DOHH2 (cell line): ENCODE results near the gene PCSK5.
"Not testable (repeated sequence)": the region's sequence is repeated elsewhere in the genome, so short reads cannot be mapped to it uniquely, and the experiment has no call there.

Source experiments
- H3F3A ChIP-seq: fragments of 200-600 bp; sonication (generic), shearing (Covaris generic); 2 replicates; pipeline ENCODE4 v1.6.0; 2016; ENCODE audit warnings: antibody characterized with exemption, mild to moderate bottlenecking; ENCODE audit not compliant: control insufficient read depth, insufficient read depth
- H3K27ac ChIP-seq: fragments of 200-600 bp; sonication (generic); 2 replicates; pipeline ENCODE4 v1.5.1; 2014; ENCODE audit warnings: low read depth, mild to moderate bottlenecking, low read length, moderate library complexity
- H3K27me3 ChIP-seq: fragments of 200-600 bp; sonication (generic); 2 replicates; pipeline ENCODE4 v1.6.1; 2014; ENCODE audit warnings: mild to moderate bottlenecking, low read length, mixed read lengths; ENCODE audit not compliant: control insufficient read depth
- H3K36me3 ChIP-seq: fragments of 200-600 bp; sonication (generic); 2 replicates; pipeline ENCODE4 v1.6.1; 2014; ENCODE audit warnings: mild to moderate bottlenecking, low read length, moderate library complexity, mixed read lengths; ENCODE audit not compliant: control insufficient read depth
- H3K4me1 ChIP-seq: fragments of 200-600 bp; sonication (generic); 2 replicates; pipeline ENCODE4 v1.6.1; 2014; ENCODE audit warnings: mild to moderate bottlenecking, low read length, mixed read lengths; ENCODE audit not compliant: control insufficient read depth
- H3K4me2 ChIP-seq: fragments of 200-600 bp; sonication (generic); 2 replicates; pipeline ENCODE4 v1.6.0; 2014; ENCODE audit warnings: mild to moderate bottlenecking, low read length, moderate library complexity
- H3K4me3 ChIP-seq: fragments of 200-600 bp; sonication (generic); 2 replicates; pipeline ENCODE4 v1.5.1; 2014; ENCODE audit warnings: mild to moderate bottlenecking, low read length, mixed read lengths
- H3K79me2 ChIP-seq: fragments of 200-600 bp; sonication (generic); 2 replicates; pipeline ENCODE4 v1.6.1; 2014; ENCODE audit warnings: mild to moderate bottlenecking, low read length, mixed read lengths; ENCODE audit not compliant: control insufficient read depth
- H3K9me2 ChIP-seq: fragments of 200-600 bp; sonication (generic); replicated peaks from 2 replicates; pipeline ENCODE4 v1.6.1; 2014; ENCODE audit warnings: mild to moderate bottlenecking, low read length, mixed read lengths; ENCODE audit not compliant: control insufficient read depth
- H3K9me3 ChIP-seq: fragments of 200-600 bp; sonication (generic); 2 replicates; pipeline ENCODE4 v1.6.1; 2014; ENCODE audit warnings: antibody characterized with exemption, low read length, mixed read lengths; ENCODE audit not compliant: control insufficient read depth, insufficient read depth
- H4K20me1 ChIP-seq: fragments of 200-600 bp; sonication (generic); 2 replicates; pipeline ENCODE4 v1.6.0; 2014; ENCODE audit warnings: low read depth, mild to moderate bottlenecking, antibody characterized with exemption, low read length, moderate library complexity; ENCODE audit not compliant: control insufficient read depth, insufficient read depth
- CTCF ChIP-seq: fragments of 200-600 bp; sonication (generic); IDR thresholded peaks from one replicate; pipeline ENCODE4 v1.5.1; 2014; ENCODE audit warnings: antibody characterized with exemption, mild to moderate bottlenecking, low read depth, low read length; ENCODE audit not compliant: poor library complexity, severe bottlenecking
- EZH2phosphoT487 ChIP-seq: fragments of 200-600 bp; sonication (generic); IDR thresholded peaks from 2 replicates; pipeline ENCODE4 v1.6.1; 2017; ENCODE audit warnings: borderline replicate concordance, mild to moderate bottlenecking, antibody characterized with exemption, low read length, moderate library complexity, mixed read lengths

The PCSK5 gene

GRCh38 chr9:76298521-76299144, 408.2 kb downstream of the PCSK5 start:
- Histone ChIP-seq H3K4me3 (no peak overlapping the region), H4K20me1 (no peaks in the 10 kb centered on the region), H3K27me3 (no peaks in the 10 kb centered on the region), H3K9me2 (no peaks in the 10 kb centered on the region), H3K79me2 (no peaks in the 10 kb centered on the region), H3F3A (no peaks in the 10 kb centered on the region), H3K36me3 (no peaks in the 10 kb centered on the region), H3K4me2 (no peak overlapping the region), H3K9me3 (no peaks in the 10 kb centered on the region), H3K4me1 (no peaks in the 10 kb centered on the region), H3K27ac (no peak overlapping the region)
- no peak for TF ChIP-seq CTCF
- TF ChIP-seq EZH2phosphoT487, result no peak

GRCh38 chr9:76302543-76302942, 412.1 kb downstream of the PCSK5 start:
- H3K4me2 ChIP-seq, result no peak overlapping the region
- H3K27ac ChIP-seq, result no peak overlapping the region
- H3K9me2 ChIP-seq, result no peaks in the 10 kb centered on the region
- H3K4me3 ChIP-seq, result no peak overlapping the region
- H3K9me3 ChIP-seq, result no peaks in the 10 kb centered on the region
- H3K27me3 ChIP-seq, result no peaks in the 10 kb centered on the region
- no peaks in the 10 kb centered on the region for H3F3A ChIP-seq
- no peaks in the 10 kb centered on the region for H3K4me1 ChIP-seq
- H3K36me3 ChIP-seq, result no peaks in the 10 kb centered on the region
- H3K79me2 ChIP-seq, result no peaks in the 10 kb centered on the region
- TF ChIP-seq CTCF, result no peak
- no peak for TF ChIP-seq EZH2phosphoT487
- no peaks in the 10 kb centered on the region for H4K20me1 ChIP-seq

DNA sequence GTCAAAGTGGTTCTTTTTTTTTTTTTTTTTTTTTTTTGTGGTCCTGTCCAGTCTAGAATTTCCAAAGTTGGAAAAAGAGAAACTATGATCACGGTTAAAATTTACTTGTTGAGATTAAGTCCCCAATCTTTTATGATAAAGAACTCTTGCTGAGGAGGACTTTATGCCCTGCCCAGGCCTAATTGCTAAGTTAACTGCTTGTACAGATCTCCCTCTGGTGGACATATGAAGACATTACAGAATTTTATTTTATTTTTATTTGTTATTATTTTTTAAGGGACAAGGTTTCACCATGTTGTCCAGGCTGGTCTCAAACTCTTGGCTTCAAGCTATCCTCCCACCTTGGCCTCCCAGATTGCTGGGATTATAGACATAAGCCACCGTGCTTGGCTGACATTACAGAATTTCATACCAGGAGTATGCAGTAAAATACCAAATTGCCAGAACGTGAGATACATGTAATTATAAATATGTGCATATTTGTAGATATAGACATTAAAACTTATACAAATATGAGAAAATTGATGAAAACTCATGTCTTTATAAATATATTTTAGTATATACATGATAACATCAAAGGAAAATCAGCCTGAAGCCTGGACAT, 412.6 kb downstream of the PCSK5 start:
- H3K79me2 ChIP-seq, result no peaks in the 10 kb centered on the region
- no peaks in the 10 kb centered on the region for H3K4me1 ChIP-seq
- H3F3A ChIP-seq, result no peaks in the 10 kb centered on the region
- H3K4me3 ChIP-seq, result no peak overlapping the region
- no peak overlapping the region for H3K4me2 ChIP-seq
- no peaks in the 10 kb centered on the region for H3K27me3 ChIP-seq
- no peaks in the 10 kb centered on the region for H4K20me1 ChIP-seq
- no peak overlapping the region for H3K27ac ChIP-seq
- no peaks in the 10 kb centered on the region for H3K9me3 ChIP-seq
- H3K9me2 ChIP-seq, result no peaks in the 10 kb centered on the region
- H3K36me3 ChIP-seq, result no peaks in the 10 kb centered on the region
- TF ChIP-seq CTCF (peak; percentile 20), EZH2phosphoT487 (no peak)

- H3K79me2 ChIP-seq, H3K36me3 ChIP-seq, H3K9me3 ChIP-seq, H3K9me2 ChIP-seq, H4K20me1 ChIP-seq, H3K27ac ChIP-seq, H3K27me3 ChIP-seq, H3K4me2 ChIP-seq, H3K4me1 ChIP-seq, H3F3A ChIP-seq, H3K4me3 ChIP-seq: not testable (repeated sequence)
Measured at GRCh38 chr9:76307047-76307446, 416.6 kb downstream of the PCSK5 start.
